ENCODE measurements around the gene LRIT3. TPM values are rescaled to one million over a fixed set of nuclear protein-coding genes. Genes with fewer than 3 reads are reported as not detected.

Gene LRIT3
- total RNA-seq, 4 donors from 2014 or later: 0.27 to 0.63 (median 0.39) TPM

DNA sequence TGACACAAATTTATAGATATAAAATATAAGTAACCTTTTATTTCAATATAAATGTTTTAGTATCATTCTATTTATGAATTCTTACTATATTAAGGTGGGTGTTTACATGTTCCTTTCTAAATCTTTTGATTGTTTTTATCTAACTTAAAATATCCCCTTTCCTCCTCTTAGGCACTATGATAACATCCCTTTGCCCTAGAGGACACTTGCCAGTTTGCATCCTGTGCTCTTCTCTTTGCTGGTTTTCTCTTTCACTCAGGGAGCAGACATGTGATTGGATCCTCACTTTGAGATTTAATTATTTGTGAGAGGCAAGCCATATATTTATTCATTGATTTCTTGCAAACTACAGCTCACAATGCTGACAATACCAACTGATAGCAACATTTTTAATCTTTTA is 16.2 kb downstream of the LRIT3 start:
- Histone ChIP-seq H3K27ac (no peak overlapping the region), H3K4me3 (replicated peaks in 1 of 3) (no peak overlapping the region), H3K9me3 (no peaks in the 10 kb centered on the region), H3K36me3 (no peaks in the 10 kb centered on the region), H3K27me3 (no peaks in the 10 kb centered on the region), H3K4me1 (no peaks in the 10 kb centered on the region)
- TF ChIP-seq POLR2A (IDR thresholded peaks at IDR 0.05) (no peak), CTCF (IDR thresholded peaks at IDR 0.05) (no peak)
- no peak for DNase-seq
- intact Hi-C loops (cut with DNase I): no loop called here

DNA sequence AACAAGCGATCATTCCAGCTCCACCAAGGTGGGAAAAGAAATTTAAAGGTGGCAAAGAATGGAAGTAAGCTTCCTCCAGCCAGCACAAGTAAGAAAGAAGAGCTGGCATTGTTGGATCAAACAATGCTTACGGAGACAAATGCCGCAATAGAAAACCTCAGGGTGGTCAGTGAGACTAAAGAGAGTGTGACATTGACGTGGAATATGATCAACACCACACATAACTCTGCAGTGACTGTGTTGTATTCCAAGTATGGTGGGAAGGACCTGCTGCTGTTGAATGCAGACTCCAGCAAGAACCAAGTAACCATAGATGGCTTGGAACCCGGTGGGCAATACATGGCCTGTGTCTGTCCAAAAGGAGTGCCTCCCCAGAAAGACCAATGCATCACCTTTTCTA is 22.2 kb downstream of the LRIT3 start:
- intact Hi-C loops (cut with DNase I): no loop called here
- no peaks in the 10 kb centered on the region for H3K27me3 ChIP-seq
- no peaks in the 10 kb centered on the region for H3K4me1 ChIP-seq
- H3K4me3 ChIP-seq (replicated peaks in 1 of 3): no peak overlapping the region
- DNase-seq: no peak
- TF ChIP-seq CTCF (IDR thresholded peaks at IDR 0.05) (no peak), POLR2A (IDR thresholded peaks at IDR 0.05) (no peak)
- no peak overlapping the region for H3K27ac ChIP-seq
- H3K36me3 ChIP-seq: no peaks in the 10 kb centered on the region
- no peaks in the 10 kb centered on the region for H3K9me3 ChIP-seq
- WGBS, 2 donors: 92 to 93% methylated on average over 5 of the region's 5 CpGs

DNA sequence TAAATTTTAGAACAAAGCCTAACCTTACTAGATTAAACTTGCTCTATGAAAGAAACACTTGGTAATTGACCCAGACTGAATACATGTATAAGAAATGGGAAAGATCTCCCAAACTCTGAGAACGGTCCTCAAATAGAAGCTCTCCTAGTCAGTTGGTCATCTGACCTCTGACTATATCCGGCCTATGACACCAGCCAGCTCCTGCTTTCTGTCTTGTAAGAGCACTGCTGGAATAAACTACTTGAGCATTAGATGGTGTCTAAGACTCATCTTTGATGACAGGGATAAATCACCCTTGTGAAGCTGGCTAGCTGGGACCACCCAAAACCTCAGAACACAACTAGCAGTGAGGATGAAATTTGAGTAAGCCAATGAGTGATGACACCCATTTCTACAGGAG is 24.2 kb downstream of the LRIT3 start:
- H3K4me1 ChIP-seq: no peaks in the 10 kb centered on the region
- no peaks in the 10 kb centered on the region for H3K9me3 ChIP-seq
- no peak overlapping the region for H3K27ac ChIP-seq
- DNase-seq: no peak
- TF ChIP-seq POLR2A (IDR thresholded peaks at IDR 0.05): no peak
- TF ChIP-seq CTCF (IDR thresholded peaks at IDR 0.05): no peak
- H3K27me3 ChIP-seq: no peaks in the 10 kb centered on the region
- H3K4me3 ChIP-seq (replicated peaks in 1 of 3): no peak overlapping the region
- 92 to 97% methylated on average over 2 of the region's 2 CpGs for WGBS, 2 donors
- H3K36me3 ChIP-seq: no peaks in the 10 kb centered on the region
- intact Hi-C loops (cut with DNase I): no loop called here

GRCh38 chr4:109872950-109873656 is 25.2 kb downstream of the LRIT3 start:
- no peak for DNase-seq
- Histone ChIP-seq H3K4me1 (no peaks in the 10 kb centered on the region), H3K36me3 (no peaks in the 10 kb centered on the region), H3K9me3 (no peaks in the 10 kb centered on the region), H3K27ac (no peak overlapping the region), H3K27me3 (no peaks in the 10 kb centered on the region), H3K4me3 (replicated peaks in 1 of 3) (no peak overlapping the region)
- intact Hi-C loops (cut with DNase I): no loop called here
- TF ChIP-seq POLR2A (IDR thresholded peaks at IDR 0.05): no peak
- no peak for TF ChIP-seq CTCF (IDR thresholded peaks at IDR 0.05)
- 94 to 98% methylated on average over 4 to 6 of the region's 6 CpGs for WGBS, 2 donors

DNA sequence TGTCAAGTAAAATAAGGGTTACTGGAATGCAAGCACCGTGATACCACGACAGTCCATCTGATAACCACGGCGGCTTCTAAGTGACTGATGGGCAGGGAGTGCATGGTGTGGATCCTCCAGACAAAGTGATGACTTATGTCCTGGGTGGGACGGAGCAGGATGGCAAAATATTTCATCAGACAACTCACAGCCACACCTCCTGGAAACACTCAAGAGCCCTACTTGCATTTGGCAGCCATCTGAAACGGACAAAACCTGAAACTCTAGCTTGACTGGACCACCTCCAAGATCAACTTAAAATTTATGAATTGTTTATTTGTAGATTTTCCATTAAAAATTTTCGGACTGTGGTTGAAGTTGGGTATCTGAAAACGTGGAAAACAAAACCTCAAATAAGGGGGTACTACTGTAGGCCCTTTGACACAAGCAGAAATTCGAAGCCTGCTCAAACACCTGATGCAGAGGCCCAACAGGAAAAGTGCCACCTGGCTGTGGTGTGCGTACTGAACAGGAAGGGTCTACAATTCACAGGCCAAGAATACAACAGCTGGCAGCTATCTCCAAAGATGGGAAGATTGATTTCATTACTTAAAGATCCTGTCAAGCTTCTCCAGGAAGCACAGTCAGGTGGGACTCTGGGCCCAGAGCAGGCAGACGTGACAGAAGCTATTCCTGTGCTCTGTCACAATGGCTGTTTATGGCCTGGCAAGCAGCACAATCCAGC is 26.0 kb downstream of the LRIT3 start:
- Histone ChIP-seq H3K27me3 (no peaks in the 10 kb centered on the region), H3K27ac (no peak overlapping the region), H3K4me3 (replicated peaks in 1 of 3) (no peak overlapping the region), H3K9me3 (no peaks in the 10 kb centered on the region), H3K4me1 (no peaks in the 10 kb centered on the region), H3K36me3 (no peaks in the 10 kb centered on the region)
- intact Hi-C loops (cut with DNase I): no loop called here
- TF ChIP-seq CTCF (IDR thresholded peaks at IDR 0.05) (no peak), POLR2A (IDR thresholded peaks at IDR 0.05) (no peak)
- DNase-seq: no peak
- WGBS, 2 donors: 65 to 71% methylated on average over 11 of the region's 11 CpGs
